HepG2 (cell line): Measurements from ENCODE around the gene BRSK2. TPM values are rescaled to one million over a fixed set of nuclear protein-coding genes. Genes with fewer than 3 reads are reported as not detected.

Source experiments
- ATAC-seq: fragments of 200-7000 bp; cut with Tn5 transposase; 3 replicates; pipeline ENCODE4 v1.9.1; 2020; ENCODE audit warnings: mild to moderate bottlenecking, moderate library complexity
- BruUV-seq: library from RNA; stranded (reverse); fragments of 400-500 nt; replicated peaks from 2 replicates; lab custom pipeline; 2021; lab: Mats Ljungman, UMichigan
- CTCF ChIA-PET: fragments of 300-600 bp; formaldehyde crosslinking; extraction: SDS; loops from one replicate; lab custom pipeline; 2021; ENCODE audit warnings: low total read pairs, inconsistent platforms, low intra/inter-chr PET ratio; lab: Yijun Ruan, JAX
- POLR2A ChIA-PET: fragments of 350-600 bp; sonication (Branson Sonifier 250); formaldehyde crosslinking; loops from one replicate; lab custom pipeline; 2020; ENCODE audit warnings: antibody characterized with exemption, inconsistent platforms; lab: Yijun Ruan, JAX
- DNase-seq: peaks from one replicate; pipeline ENCODE4 v3.0.0-alpha.2; 2015; ENCODE audit warnings: low spot score
- FAIRE-seq: peaks from 3 replicates; lab custom pipeline; 2011; peaks lifted over from hg19 to GRCh38; lab: Jason Lieb, UNC
- H2AFZ ChIP-seq: one replicate; pipeline ENCODE4 v1.6.1; 2011; ENCODE audit warnings: low read length, inconsistent platforms
- H3K27ac ChIP-seq: fragments of 300-600 bp; 3 replicates; pipeline ENCODE4 v1.8.0; 2011; ENCODE audit warnings: mixed run types, mild to moderate bottlenecking, mixed read lengths, low read length, inconsistent platforms; ENCODE audit not compliant: insufficient read depth; ENCODE audit errors: extremely low read length
- H3K27me3 ChIP-seq, 2 experiments: fragments of 200-600 bp in 1 of 2; 2 replicates in 1 of 2; 3 replicates in 1 of 2; pipeline versions ENCODE4 v1.6.0 to v1.8.0; 2011; ENCODE audit warnings: low read length in 2 of 2, mild to moderate bottlenecking in 2 of 2, moderate library complexity in 2 of 2, inconsistent platforms in 1 of 2; ENCODE audit not compliant: insufficient read depth in 2 of 2, control insufficient read depth in 1 of 2
- H3K36me3 ChIP-seq, 2 experiments: fragments of 200-600 bp in 1 of 2; replicated peaks in 1 of 2; 2 replicates in 1 of 2; 3 replicates in 1 of 2; pipeline versions ENCODE4 v1.5.1 to v1.8.0; 2011; ENCODE audit warnings: low read length in 2 of 2, inconsistent platforms in 1 of 2; ENCODE audit not compliant: insufficient read depth in 2 of 2, control insufficient read depth in 1 of 2
- H3K4me1 ChIP-seq: 2 replicates; pipeline ENCODE4 v1.5.1; 2012; ENCODE audit warnings: low read length, inconsistent platforms; ENCODE audit not compliant: insufficient read depth
- H3K4me2 ChIP-seq: 2 replicates; pipeline ENCODE4 v1.6.0; 2011; ENCODE audit warnings: low read depth, low read length, inconsistent platforms
- H3K4me3 ChIP-seq, 3 experiments: fragments of 200-600 bp in 1 of 3; sonication (generic), shearing (Covaris generic) in 1 of 3; replicated peaks in 1 of 3; 2 replicates each; pipeline ENCODE4 v1.5.1; 2011 to 2016; ENCODE audit warnings: low read length in 3 of 3, inconsistent platforms in 2 of 3, low read depth in 2 of 3, mild to moderate bottlenecking in 2 of 3, control low read depth in 1 of 3, mixed read lengths in 1 of 3; ENCODE audit not compliant: insufficient read depth in 1 of 3
- H3K79me2 ChIP-seq: one replicate; pipeline ENCODE4 v1.6.1; 2011; ENCODE audit warnings: low read length, inconsistent platforms; ENCODE audit not compliant: insufficient read depth
- H3K9ac ChIP-seq: 2 replicates; pipeline ENCODE4 v1.6.0; 2011; ENCODE audit warnings: mild to moderate bottlenecking, low read depth, low read length, inconsistent platforms; ENCODE audit not compliant: insufficient read depth
- H3K9me3 ChIP-seq: 2 replicates; pipeline ENCODE4 v1.5.1; 2012; ENCODE audit warnings: mild to moderate bottlenecking, low read length
- H4K20me1 ChIP-seq: 2 replicates; pipeline ENCODE4 v1.6.0; 2011; ENCODE audit warnings: inconsistent platforms, mild to moderate bottlenecking, low read length, moderate library complexity; ENCODE audit not compliant: insufficient read depth
- HDAC6 ChIP-seq: fragments of 200-600 bp; sonication (generic); IDR thresholded peaks from 2 replicates; pipeline ENCODE4 v1.7.0; 2017; ENCODE audit warnings: mild to moderate bottlenecking, antibody characterized with exemption, low read length, low read depth
- KLF12 ChIP-seq: sonication (generic); formaldehyde crosslinking; IDR thresholded peaks from 2 replicates; pipeline ENCODE4 v1.4.0; 2020; ENCODE audit warnings: missing genetic modification reagents, borderline replicate concordance
- PRDM15 ChIP-seq: sonication (generic); formaldehyde crosslinking; IDR thresholded peaks from 2 replicates; pipeline ENCODE4 v1.4.0; 2020; ENCODE audit warnings: missing genetic modification reagents
- TEF ChIP-seq: sonication (generic); formaldehyde crosslinking; IDR thresholded peaks from 2 replicates; pipeline ENCODE4 v1.5.0; 2020; ENCODE audit warnings: missing genetic modification reagents
- TOPORS ChIP-seq: sonication (generic); formaldehyde crosslinking; IDR thresholded peaks from 2 replicates; pipeline ENCODE4 v1.8.0; 2023; ENCODE audit warnings: mild to moderate bottlenecking, missing genetic modification reagents
- ZBTB25 ChIP-seq: IDR thresholded peaks from 2 replicates; pipeline ENCODE4 v1.6.1; 2018; ENCODE audit warnings: missing genetic modification reagents
- ZBTB44 ChIP-seq: sonication (generic); formaldehyde crosslinking; IDR thresholded peaks from 2 replicates; pipeline ENCODE4 v1.4.0; 2020; ENCODE audit warnings: missing genetic modification reagents
- ZNF740 ChIP-seq: sonication (generic); formaldehyde crosslinking; IDR thresholded peaks from 2 replicates; pipeline ENCODE4 v1.4.0; 2020; ENCODE audit warnings: missing genetic modification reagents
- WGBS: methylation state at CpG from one replicate; pipeline ENCODE4 v1.1.6; 2017; ENCODE audit warnings: low lambda C conversion rate; 5-methylcytosine and 5-hydroxymethylcytosine counted together
- in situ Hi-C: cut with HindIII; loops from 2 replicates; pipeline ENCODE4 v1.10.0; 2017; ENCODE audit warnings: low pct_unique_long_range_greater_than_20kb; ENCODE audit not compliant: extremely low pct_ligation_motif_present
- intact Hi-C: fragments of 100-400 bp; cut with micrococcal nuclease; formaldehyde crosslinking; loops from one replicate; pipeline ENCODE4 v1.10.0; 2022; ENCODE audit not compliant: unreplicated experiment
- polyA plus RNA-seq, 8 experiments: library from polyadenylated mRNA; depleted of rRNA in 3 of 8; stranded (reverse) in 7 of 8; unstranded in 1 of 8; fragments of >200 nt; fragmentation: Illumina TruSeq in 4 of 8; extraction: Trizol in 4 of 8; gene quantifications; 2 replicates each; pipeline versions ENCODE4 v1.2.1 to v1.2.3, GENCODE V29; 2011 to 2016; ENCODE audit warnings: low read depth in 4 of 8, missing spikeins in 1 of 8, mixed read lengths in 1 of 8; ENCODE audit not compliant: insufficient read depth in 1 of 8
- total RNA-seq, 5 experiments: library from RNA; depleted of rRNA; stranded (reverse); fragments of >200 nt; fragmentation: Illumina TruSeq; extraction: Trizol; gene quantifications; 2 replicates each; pipeline ENCODE4 v1.2.3, GENCODE V29; 2016; ENCODE audit warnings: low read depth in 1 of 5

The BRSK2 gene
- total and polyA plus RNA-seq, 2 of the 13 experiments (the other 11 are each of a cell fraction or from before 2014, with no cell fraction given): 0.74 to 1.1 TPM

- Histone ChIP-seq H3K79me2 (peaks cover 9% of the 10 kb centered on the region), H4K20me1 (peaks cover 10% of the 10 kb centered on the region)
Measured at GRCh38 chr11:1498262-1498661, 108.5 kb downstream of the BRSK2 start.

More at GRCh38 chr11:1498262-1498661, 108.5 kb downstream of the BRSK2 start:
- BruUV-seq: no TSS peak
- 94% methylated on average over 13 of the region's 13 CpGs for WGBS
- in situ Hi-C loops (no loop called here), intact Hi-C loops (no loop called here)
- no peak overlapping the region for H2AFZ ChIP-seq
- no peak for TF ChIP-seq KLF12 (CRISPR knock-in tag)
- TF ChIP-seq TEF (CRISPR knock-in tag): no peak
- TF ChIP-seq ZNF740 (CRISPR knock-in tag): no peak
- no peak for TF ChIP-seq ZBTB44
- TF ChIP-seq PRDM15 (CRISPR knock-in tag): no peak
- no peak for TF ChIP-seq HDAC6
- TF ChIP-seq TOPORS: no peak
- TF ChIP-seq ZBTB25 (CRISPR knock-in tag): no peak
- no peak overlapping the region for H3K9ac ChIP-seq
- ATAC-seq (no peak), DNase-seq (no peak), FAIRE-seq (no peak)
- ChIA-PET POLR2A (no interaction called here), CTCF (no interaction called here)
- no peaks in the 10 kb centered on the region for H3K27me3 ChIP-seq
- H3K27ac ChIP-seq: no peak overlapping the region
- H3K4me2 ChIP-seq: no peak overlapping the region
- H3K36me3 ChIP-seq: no peaks in the 10 kb centered on the region; a peak in 1 of 5 replicates
- no peak overlapping the region for H3K4me3 ChIP-seq
- no peaks in the 10 kb centered on the region for H3K9me3 ChIP-seq
- H3K4me1 ChIP-seq: no peaks in the 10 kb centered on the region
